ENCODE data around the gene TLE3.

TLE3 gene

DNA sequence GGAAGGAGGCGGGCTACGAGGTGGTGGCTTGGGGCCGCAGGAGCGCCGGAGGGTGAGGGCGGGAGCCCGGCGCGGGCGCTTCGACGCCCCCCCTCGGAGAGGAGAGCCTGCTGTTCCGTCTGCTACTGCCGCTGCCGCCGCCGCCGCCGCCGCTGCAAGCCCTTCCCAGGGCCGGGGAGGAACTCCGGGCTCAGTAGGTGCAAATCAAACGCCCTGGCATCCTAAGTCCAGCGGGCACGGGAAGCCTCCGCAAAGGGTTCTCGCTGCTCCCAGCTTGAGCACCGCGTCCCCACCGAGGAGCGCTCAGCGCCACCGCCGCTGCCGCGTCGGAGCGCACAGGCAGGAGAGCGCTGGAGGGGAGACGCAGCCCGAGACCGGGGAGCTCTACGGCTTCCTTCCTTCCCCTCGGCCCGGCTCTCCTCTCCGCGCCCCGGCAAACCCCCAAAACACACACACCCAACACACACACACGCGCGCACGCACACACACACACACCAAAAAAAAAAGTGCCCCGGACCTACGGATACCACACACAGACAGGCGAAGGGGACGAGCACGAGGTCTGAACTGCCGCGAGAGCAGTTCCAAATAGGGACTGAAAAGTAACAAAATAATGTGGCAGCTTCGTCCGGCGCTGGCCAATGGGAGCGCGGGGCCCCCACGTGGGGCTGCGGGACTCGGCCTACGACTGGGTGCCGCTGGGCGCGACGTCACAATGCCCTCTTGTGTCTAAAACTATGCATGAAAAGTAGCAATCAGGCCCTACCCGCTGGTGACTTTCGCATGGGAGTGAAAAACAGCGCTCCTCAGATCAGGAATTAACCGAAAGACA, at the start of gene TLE3:
Gene TLE3, minus strand, starts transcription at position 597 of the 832 bp plus-strand sequence. CDS start 1,119 bp downstream, outside the sequence.
- peak; percentile 100 for DNase-seq (ENCODE audit: low spot score)
- peak; percentile 46 for TF ChIP-seq CTCF (conservative IDR thresholded peaks at IDR 0.05; ENCODE audit: low read depth)
- peak within 1 kb of the TSS; percentile 88 for H3K27ac ChIP-seq
- ChIA-PET CTCF (interaction anchor here (0.5 to 2.3 kb wide), 7 partner anchors 81 to 522 kb away, joined by 3 to 6 read pairs (median 3); no protein-coding TSS in a partner anchor), POLR2A (ENCODE audit: low non-redundant PET) (no interaction called here)

DNA sequence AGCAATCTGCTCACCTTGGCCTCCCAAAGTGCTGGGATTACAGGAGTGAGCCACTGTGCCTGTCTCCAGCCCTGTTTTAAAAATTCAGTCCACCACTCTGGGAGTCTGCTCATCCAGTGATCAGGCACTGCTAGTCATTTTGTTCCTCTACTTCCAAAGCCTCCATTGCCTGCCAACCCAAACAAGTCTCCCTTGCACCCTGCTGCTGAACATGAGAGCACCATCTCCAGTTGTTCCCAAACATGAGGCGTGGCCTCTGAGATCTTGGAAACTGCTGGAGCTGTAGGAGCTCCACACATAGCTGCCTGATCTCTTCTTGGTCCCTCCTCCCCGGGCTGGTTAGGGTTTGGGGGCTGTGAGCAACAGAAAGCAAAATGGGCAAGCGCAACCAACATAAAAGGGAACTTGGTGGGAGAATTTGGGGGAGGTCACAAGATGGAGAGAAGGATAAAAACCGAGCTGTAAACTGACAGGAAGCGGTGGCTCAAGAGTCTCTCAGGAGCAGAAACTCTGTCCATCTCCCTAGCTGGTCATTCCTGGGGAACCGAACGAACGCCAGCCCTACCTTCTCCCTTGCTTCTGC, 49.6 kb upstream of the TLE3 start:
- ChIA-PET POLR2A (ENCODE audit: low non-redundant PET) (no interaction called here), CTCF (no interaction called here)
- DNase-seq (ENCODE audit: low spot score) = no peak

DNA sequence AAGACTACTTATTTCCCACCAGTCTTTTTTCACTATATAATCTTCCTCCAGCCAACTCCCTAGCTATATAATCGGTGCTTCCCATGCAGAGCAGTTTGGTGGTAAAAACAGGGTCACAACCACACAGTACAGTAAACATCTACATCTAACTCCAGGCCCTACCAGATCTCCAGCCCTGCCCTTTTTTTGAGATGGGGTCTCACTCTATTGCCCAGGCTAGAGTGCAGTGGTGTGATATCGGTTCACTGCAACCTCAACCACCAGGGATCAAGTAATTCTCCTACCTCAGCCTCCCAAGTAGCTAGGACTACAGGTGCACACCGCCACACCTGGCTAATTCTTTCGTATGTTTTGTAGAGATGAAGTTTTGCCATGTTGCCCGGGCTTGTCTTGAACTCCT, 49.1 kb upstream of the TLE3 start:
- no peak for TF ChIP-seq CTCF (conservative IDR thresholded peaks at IDR 0.05; ENCODE audit: low read depth)
- POLR2A ChIA-PET (ENCODE audit: low non-redundant PET) = no interaction called here
- CTCF ChIA-PET = no interaction called here
- no peak for DNase-seq (ENCODE audit: low spot score)
- no peak overlapping the region for H3K27ac ChIP-seq

More for the DNA sequence above, 49.6 kb upstream of the TLE3 start:
- no peak for TF ChIP-seq CTCF (conservative IDR thresholded peaks at IDR 0.05; ENCODE audit: low read depth)
- no peak overlapping the region for H3K27ac ChIP-seq

DNA sequence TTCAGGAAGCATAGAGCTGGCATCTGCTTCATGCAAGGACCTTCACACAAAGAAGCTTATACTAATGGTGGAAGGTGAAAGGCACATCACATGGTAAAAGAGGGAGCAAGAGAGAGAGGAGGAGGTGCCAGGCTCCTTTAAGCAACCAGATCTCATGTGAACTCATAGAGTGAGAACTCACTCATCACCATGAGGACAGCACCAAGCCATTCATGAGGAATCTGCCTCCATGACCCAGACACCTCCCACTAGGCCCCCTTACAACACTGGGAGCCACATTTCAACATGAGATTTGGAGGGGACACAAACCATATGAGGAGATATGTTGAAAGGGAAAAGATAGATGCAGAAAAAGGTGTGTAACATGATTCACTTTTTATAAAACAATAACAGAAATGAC, 48.4 kb upstream of the TLE3 start:
- no peak overlapping the region for H3K27ac ChIP-seq
- no peak for TF ChIP-seq CTCF (conservative IDR thresholded peaks at IDR 0.05; ENCODE audit: low read depth)
- CTCF ChIA-PET = no interaction called here
- DNase-seq (ENCODE audit: low spot score) = no peak
- POLR2A ChIA-PET (ENCODE audit: low non-redundant PET) = no interaction called here

DNA sequence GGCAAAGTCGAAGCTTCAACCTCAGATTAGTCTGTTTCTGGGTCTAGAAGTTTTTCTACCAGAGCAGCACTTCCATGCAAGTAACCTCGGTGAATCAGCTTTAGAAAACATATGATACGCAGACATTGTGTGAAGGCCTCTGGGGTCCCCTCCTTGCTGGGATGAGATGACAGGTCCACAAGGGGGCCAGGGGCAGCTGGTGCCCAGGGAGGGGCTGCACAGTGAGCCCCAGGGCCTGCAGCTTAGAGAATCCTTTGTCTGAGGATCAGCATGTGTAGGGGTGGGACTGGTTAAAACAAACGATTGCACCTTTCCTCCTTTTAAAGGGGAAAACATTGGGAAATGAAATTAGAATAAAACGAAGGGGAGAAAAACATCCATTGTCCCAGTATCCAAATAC, 47.5 kb upstream of the TLE3 start:
- no peak overlapping the region for H3K27ac ChIP-seq
- POLR2A ChIA-PET (ENCODE audit: low non-redundant PET) = no interaction called here
- CTCF ChIA-PET = interaction anchor here (0.7 kb wide), 1 partner anchor 466 kb away, joined by 3 read pairs; no protein-coding TSS in a partner anchor
- no peak for DNase-seq (ENCODE audit: low spot score)
- TF ChIP-seq CTCF (conservative IDR thresholded peaks at IDR 0.05; ENCODE audit: low read depth) = no peak

GRCh38 chr15:70142322-70143191, 44.8 kb upstream of the TLE3 start:
- POLR2A ChIA-PET (ENCODE audit: low non-redundant PET) = no interaction called here
- no peak for DNase-seq (ENCODE audit: low spot score)
- CTCF ChIA-PET = interaction anchor here (0.7 to 1.1 kb wide), 2 partner anchors 443 to 462 kb away, joined by 3 to 4 read pairs; no protein-coding TSS in a partner anchor
- H3K27ac ChIP-seq = no peak overlapping the region
- no peak for TF ChIP-seq CTCF (conservative IDR thresholded peaks at IDR 0.05; ENCODE audit: low read depth)

All from RWPE1 (cell line).